ENCODE data around the gene WDR26.
"Not testable (repeated sequence)": the region's sequence is repeated elsewhere in the genome, so short reads cannot be mapped to it uniquely, and the experiment has no call there.

WDR26 gene

DNA sequence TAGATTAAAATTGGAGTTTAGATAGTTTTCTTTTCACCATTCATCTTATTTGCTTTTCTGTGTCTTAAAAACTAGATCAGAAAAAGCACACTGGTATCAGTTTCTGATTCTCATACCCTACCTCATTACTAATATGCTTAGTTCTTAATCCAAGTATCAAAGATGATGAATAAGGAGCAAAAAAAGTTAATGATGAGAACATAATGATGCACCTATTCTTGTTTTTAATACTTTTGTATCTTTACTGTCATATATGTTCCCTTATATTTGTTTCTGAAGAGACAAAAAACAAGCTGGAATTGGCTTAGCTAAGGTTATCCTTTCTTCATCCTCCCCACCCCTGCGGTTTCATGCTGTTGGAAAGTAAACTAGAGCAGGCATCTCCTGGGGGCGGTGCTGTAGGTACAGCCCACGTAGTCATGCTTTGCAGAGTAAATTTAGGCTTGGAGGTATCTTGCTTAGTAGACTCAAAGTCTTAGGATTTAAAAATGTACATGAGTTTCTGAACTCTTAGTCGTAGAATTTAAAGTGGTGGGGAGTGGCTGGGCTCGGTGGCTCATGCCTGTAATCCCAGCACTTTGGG lies 61.5 kb downstream of the WDR26 start:
- H3K36me3 ChIP-seq (ENCODE audit: control insufficient read depth, insufficient read depth, low read length), result peaks cover 91% of the 10 kb centered on the region
- no peaks in the 10 kb centered on the region for H3K27me3 ChIP-seq (ENCODE audit: control insufficient read depth, insufficient read depth, low read length)
- no peak overlapping the region for H3K4me3 ChIP-seq (ENCODE audit: low read depth, low read length)
- no peak overlapping the region for H3K27ac ChIP-seq (ENCODE audit: low read depth, low read length)
- H3K4me1 ChIP-seq (ENCODE audit: control insufficient read depth, insufficient read depth, low read length), result no peaks in the 10 kb centered on the region
- H3K9me3 ChIP-seq (ENCODE audit: control insufficient read depth, insufficient read depth, low read depth, low read length), result no peaks in the 10 kb centered on the region
- no peak overlapping the region for H3K9ac ChIP-seq (ENCODE audit: low read length)

DNA sequence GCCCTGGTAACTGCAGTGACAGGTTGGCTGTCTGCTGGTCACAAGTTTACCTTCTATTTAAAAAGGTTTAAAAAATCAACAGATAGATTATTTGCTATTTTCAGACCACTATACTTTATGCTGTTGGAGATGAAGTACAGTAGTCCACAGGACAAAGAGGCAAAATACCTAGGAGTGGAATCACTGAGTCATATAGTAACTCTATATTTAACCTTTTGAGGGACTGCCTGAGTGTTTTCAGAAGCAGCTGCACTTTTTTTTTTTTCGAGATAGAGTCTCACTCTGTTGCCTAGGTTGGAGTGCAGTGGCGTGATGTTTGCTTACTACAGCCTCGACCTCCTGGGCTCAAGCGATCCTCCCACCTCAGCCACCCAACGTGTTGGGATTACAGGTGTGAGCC lies 66.2 kb downstream of the WDR26 start:
- Histone ChIP-seq H3K4me3 (ENCODE audit: low read depth, low read length) (no peak overlapping the region), H3K9me3 (ENCODE audit: control insufficient read depth, insufficient read depth, low read depth, low read length) (no peaks in the 10 kb centered on the region), H3K36me3 (ENCODE audit: control insufficient read depth, insufficient read depth, low read length) (peaks cover 87% of the 10 kb centered on the region), H3K27ac (ENCODE audit: low read depth, low read length) (no peak overlapping the region), H3K4me1 (ENCODE audit: control insufficient read depth, insufficient read depth, low read length) (no peaks in the 10 kb centered on the region), H3K27me3 (ENCODE audit: control insufficient read depth, insufficient read depth, low read length) (no peaks in the 10 kb centered on the region), H3K9ac (ENCODE audit: low read length) (no peak overlapping the region)

GRCh38 chr1:224359207-224359606 lies 75.4 kb downstream of the WDR26 start:
- Histone ChIP-seq H3K4me3 (ENCODE audit: low read depth, low read length) (peak overlapping the region; percentile 91), H3K36me3 (ENCODE audit: control insufficient read depth, insufficient read depth, low read length) (peaks cover 16% of the 10 kb centered on the region), H3K9me3 (ENCODE audit: control insufficient read depth, insufficient read depth, low read depth, low read length) (no peaks in the 10 kb centered on the region), H3K27ac (ENCODE audit: low read depth, low read length) (no peak overlapping the region), H3K9ac (ENCODE audit: low read length) (no peak overlapping the region), H3K27me3 (ENCODE audit: control insufficient read depth, insufficient read depth, low read length) (no peaks in the 10 kb centered on the region), H3K4me1 (ENCODE audit: control insufficient read depth, insufficient read depth, low read length) (peaks cover 20% of the 10 kb centered on the region)

GRCh38 chr1:224358237-224358636 lies 76.4 kb downstream of the WDR26 start:
- no peaks in the 10 kb centered on the region for H3K27me3 ChIP-seq (ENCODE audit: control insufficient read depth, insufficient read depth, low read length)
- H3K27ac ChIP-seq (ENCODE audit: low read depth, low read length), result 0 out of 2 replicates have a peak overlapping the region, but pooled peaks have one; percentile 75
- peaks cover 20% of the 10 kb centered on the region for H3K4me1 ChIP-seq (ENCODE audit: control insufficient read depth, insufficient read depth, low read length)
- peak overlapping the region; percentile 90 for H3K9ac ChIP-seq (ENCODE audit: low read length)
- H3K9me3 ChIP-seq (ENCODE audit: control insufficient read depth, insufficient read depth, low read depth, low read length), result no peaks in the 10 kb centered on the region
- H3K36me3 ChIP-seq (ENCODE audit: control insufficient read depth, insufficient read depth, low read length), result peaks cover 9% of the 10 kb centered on the region; the same call in 1 of the 2 replicates
- peak overlapping the region; percentile 91 for H3K4me3 ChIP-seq (ENCODE audit: low read depth, low read length)

GRCh38 chr1:224357626-224358124 lies 76.9 kb downstream of the WDR26 start:
- H3K4me3 ChIP-seq (ENCODE audit: low read depth, low read length), result peak overlapping the region; percentile 91
- peak overlapping the region; percentile 90 for H3K9ac ChIP-seq (ENCODE audit: low read length)
- H3K4me1 ChIP-seq (ENCODE audit: control insufficient read depth, insufficient read depth, low read length), result peaks cover 20% of the 10 kb centered on the region
- H3K27me3 ChIP-seq (ENCODE audit: control insufficient read depth, insufficient read depth, low read length), result no peaks in the 10 kb centered on the region
- H3K36me3 ChIP-seq (ENCODE audit: control insufficient read depth, insufficient read depth, low read length), result peaks cover 9% of the 10 kb centered on the region; the same call in 1 of the 2 replicates
- H3K27ac ChIP-seq (ENCODE audit: low read depth, low read length), result peak overlapping the region; percentile 75; the same call in 1 of the 2 replicates
- 0 out of 2 replicates have a peak, but pooled peaks cover 3% of the 10 kb centered on the region for H3K9me3 ChIP-seq (ENCODE audit: control insufficient read depth, insufficient read depth, low read depth, low read length)

DNA sequence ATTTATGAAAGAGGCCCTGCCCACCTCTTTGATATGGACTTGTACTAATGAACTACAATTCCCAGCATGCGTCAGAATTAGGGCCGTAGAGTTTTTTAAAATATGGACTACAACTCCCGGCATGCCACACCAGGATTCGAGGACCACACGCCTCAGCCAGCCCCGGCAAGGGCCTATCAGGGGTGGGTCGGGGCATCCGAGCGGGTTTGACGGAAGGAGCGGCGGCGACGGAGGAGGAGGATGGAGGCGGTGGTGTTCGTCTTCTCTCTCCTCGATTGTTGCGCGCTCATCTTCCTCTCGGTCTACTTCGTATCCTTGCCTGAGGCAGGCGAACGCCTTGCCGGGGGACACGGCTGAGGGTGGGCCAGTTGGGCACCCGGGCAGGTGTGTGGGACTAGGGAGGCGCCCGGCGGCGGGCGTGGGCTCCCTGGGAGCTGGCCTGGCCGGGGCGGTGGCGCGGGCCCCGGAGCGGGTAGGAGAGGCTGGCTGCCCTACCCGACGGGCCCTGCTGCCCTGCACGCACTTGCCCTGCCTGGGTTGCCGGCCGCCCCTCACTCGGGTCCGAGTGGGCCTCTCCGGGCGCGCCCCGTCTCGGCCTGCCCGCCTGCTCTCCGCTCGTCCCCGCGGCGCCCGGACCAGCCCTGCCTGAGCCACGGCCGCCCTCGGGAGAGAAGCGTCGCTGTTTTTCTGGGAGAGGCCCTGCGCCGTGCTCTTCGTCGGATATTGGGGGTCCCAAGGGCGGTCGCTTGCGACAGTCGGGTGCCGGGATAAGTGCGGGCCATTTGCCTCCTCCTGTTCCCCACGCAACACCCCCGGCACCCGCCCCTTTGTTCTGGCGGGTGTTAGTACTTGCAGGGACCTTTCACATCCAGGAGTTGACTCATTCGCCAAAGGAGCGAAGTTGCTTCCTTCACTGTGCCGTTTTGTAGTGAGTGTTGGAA lies 77.6 kb downstream of the WDR26 start, which contains the start of gene CNIH4:
Gene CNIH4, plus strand, starts transcription at position 195 of the 941 bp plus-strand sequence. Its CDS starts 46 bp downstream, at position 241.
- Histone ChIP-seq H3K4me1 (ENCODE audit: control insufficient read depth, insufficient read depth, low read length) (peaks cover 20% of the 10 kb centered on the region), H3K9ac (ENCODE audit: low read length) (peak within 1 kb of the TSS; percentile 90), H3K9me3 (ENCODE audit: control insufficient read depth, insufficient read depth, low read depth, low read length) (peaks cover 4% of the 10 kb centered on the region; the same call in 1 of the 2 replicates), H3K27ac (ENCODE audit: low read depth, low read length) (peak within 1 kb of the TSS; percentile 75; the same call in 1 of the 2 replicates), H3K4me3 (ENCODE audit: low read depth, low read length) (peak within 1 kb of the TSS; percentile 91), H3K27me3 (ENCODE audit: control insufficient read depth, insufficient read depth, low read length) (no peaks in the 10 kb centered on the region), H3K36me3 (ENCODE audit: control insufficient read depth, insufficient read depth, low read length) (peaks cover 9% of the 10 kb centered on the region; the same call in 1 of the 2 replicates)

DNA sequence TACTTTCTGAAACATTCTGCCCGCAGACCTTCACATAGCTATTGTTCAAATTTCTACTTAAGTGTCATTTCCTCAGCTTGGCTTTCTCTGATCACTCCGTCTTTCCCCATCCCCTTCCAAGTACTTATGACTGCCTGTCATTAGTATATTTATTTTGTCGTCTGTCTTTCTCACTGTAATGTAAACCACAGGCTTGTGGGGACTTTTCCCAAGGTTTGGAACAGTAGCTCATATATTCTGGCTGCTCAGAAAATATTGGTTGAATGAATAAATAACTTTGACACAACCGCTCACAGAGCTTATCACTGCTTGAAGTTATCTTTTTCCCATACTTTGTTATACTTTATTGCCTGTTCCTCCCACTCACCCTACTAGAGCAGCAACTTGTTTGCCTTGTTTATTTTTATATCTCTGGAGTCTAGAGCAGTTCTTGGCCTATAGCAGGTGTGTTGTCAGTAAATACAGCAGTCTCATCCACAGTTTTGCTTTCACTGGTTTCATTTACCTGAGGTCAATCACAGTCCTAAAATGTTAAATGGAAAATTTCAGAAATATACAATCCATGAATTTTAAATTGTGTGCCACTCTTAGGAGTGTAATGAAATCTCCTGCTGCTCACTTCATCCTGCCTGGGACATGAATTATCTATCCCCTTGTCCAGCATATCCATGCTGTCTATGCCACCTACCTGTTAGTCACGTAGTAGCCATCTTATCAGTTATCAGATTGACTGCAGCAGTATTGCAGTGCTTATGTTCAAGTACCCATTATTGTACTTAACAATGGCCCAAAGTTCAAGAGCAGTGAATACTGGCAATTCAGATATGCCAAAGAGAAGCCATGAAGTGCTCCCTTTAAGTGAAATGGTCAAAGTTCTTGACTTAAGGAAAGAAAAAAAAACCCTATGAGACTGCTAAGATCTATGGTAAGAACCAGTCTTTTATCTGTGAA lies 80.3 kb downstream of the WDR26 start:
- no peak overlapping the region for H3K27ac ChIP-seq (ENCODE audit: low read depth, low read length)
- H3K36me3 ChIP-seq (ENCODE audit: control insufficient read depth, insufficient read depth, low read length), result no peaks in the 10 kb centered on the region
- no peak overlapping the region for H3K9ac ChIP-seq (ENCODE audit: low read length)
- H3K27me3 ChIP-seq (ENCODE audit: control insufficient read depth, insufficient read depth, low read length), result no peaks in the 10 kb centered on the region
- peaks cover 16% of the 10 kb centered on the region for H3K9me3 ChIP-seq (ENCODE audit: control insufficient read depth, insufficient read depth, low read depth, low read length)
- H3K4me1 ChIP-seq (ENCODE audit: control insufficient read depth, insufficient read depth, low read length), result peaks cover 16% of the 10 kb centered on the region
- H3K4me3 ChIP-seq (ENCODE audit: low read depth, low read length), result no peak overlapping the region

DNA sequence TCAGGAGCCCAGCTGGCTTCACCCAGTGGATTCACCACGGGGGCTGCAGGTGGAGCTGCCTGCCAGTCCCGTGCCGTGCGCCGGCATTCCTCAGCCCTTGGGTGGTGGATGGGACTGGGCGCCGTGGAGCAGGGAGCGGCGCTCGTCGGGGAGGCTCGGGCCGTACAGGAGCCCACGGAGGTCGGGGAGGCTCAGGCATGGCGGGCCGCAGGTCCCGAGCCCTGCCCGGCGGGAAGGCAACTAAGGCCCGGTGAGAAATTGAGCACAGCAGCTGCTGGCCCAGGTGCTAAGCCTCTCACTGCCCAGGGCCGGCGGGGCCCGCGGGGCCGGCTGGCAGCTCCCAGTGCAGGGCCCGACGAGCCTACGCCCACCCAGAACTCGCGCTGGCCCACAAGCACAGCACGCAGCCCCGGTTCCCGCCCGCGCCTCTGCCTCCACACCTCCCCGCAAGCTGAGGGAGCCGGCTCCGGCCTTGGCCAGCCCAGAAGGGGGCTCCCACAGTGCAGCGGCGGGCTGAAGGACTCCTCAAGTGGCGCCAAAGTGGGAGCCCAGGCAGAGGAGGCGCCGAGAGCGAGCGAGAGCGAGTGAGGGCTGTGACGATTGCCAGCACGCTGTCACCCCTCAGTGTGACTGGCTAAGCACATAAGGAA lies 82.0 kb downstream of the WDR26 start:
- peaks cover 19% of the 10 kb centered on the region for H3K9me3 ChIP-seq (ENCODE audit: control insufficient read depth, insufficient read depth, low read depth, low read length)
- H3K4me1 ChIP-seq (ENCODE audit: control insufficient read depth, insufficient read depth, low read length), result not testable (repeated sequence)

DNA sequence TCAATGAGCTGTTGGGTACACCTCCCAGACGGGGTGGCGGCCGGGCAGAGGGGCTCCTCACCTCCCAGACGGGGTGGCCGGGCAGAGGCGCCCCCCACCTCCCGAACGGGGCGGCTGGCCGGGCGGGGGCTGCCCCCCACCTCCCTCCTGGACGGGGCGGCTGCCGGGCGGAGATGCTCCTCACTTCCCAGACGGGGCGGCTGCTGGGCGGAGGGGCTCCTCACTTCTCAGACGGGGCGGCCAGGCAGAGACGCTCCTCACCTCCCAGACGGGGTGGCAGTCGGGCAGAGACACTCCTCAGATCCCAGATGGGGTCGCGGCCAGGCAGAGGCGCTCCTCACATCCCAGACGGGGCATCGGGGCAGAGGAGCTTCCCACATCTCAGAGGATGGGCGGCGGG lies 84.9 kb downstream of the WDR26 start:
- H3K27ac ChIP-seq (ENCODE audit: low read depth, low read length); H3K4me1 ChIP-seq (ENCODE audit: control insufficient read depth, insufficient read depth, low read length); H3K36me3 ChIP-seq (ENCODE audit: control insufficient read depth, insufficient read depth, low read length); H3K27me3 ChIP-seq (ENCODE audit: control insufficient read depth, insufficient read depth, low read length); H3K4me3 ChIP-seq (ENCODE audit: low read depth, low read length); H3K9ac ChIP-seq (ENCODE audit: low read length): not testable (repeated sequence)
- peaks cover 19% of the 10 kb centered on the region for H3K9me3 ChIP-seq (ENCODE audit: control insufficient read depth, insufficient read depth, low read depth, low read length)

More for the DNA sequence above, 82.0 kb downstream of the WDR26 start:
- not testable (repeated sequence) for H3K4me3 ChIP-seq (ENCODE audit: low read depth, low read length); H3K36me3 ChIP-seq (ENCODE audit: control insufficient read depth, insufficient read depth, low read length); H3K9ac ChIP-seq (ENCODE audit: low read length); H3K27me3 ChIP-seq (ENCODE audit: control insufficient read depth, insufficient read depth, low read length); H3K27ac ChIP-seq (ENCODE audit: low read depth, low read length)

DNA sequence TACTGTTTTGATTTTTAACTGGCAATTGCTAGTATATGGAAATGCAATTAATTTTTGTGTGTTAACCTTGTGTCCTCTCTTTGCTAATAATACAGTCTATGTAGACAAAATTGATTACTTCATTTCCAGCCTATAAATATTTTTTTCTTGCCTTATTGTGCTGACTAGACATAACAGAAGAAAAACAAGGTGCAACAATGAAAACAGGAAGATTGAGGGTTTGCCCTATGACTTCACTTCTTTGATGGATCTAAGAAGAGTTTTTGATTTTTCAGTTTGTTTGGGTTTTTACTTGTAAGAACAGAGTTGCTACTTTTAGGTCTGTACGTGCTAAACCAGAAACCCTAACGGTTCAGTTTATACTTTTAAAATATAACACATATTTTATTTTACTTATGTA lies 86.5 kb downstream of the WDR26 start:
- H3K36me3 ChIP-seq (ENCODE audit: control insufficient read depth, insufficient read depth, low read length), result no peaks in the 10 kb centered on the region
- H3K4me3 ChIP-seq (ENCODE audit: low read depth, low read length), result no peak overlapping the region
- no peak overlapping the region for H3K9ac ChIP-seq (ENCODE audit: low read length)
- no peaks in the 10 kb centered on the region for H3K4me1 ChIP-seq (ENCODE audit: control insufficient read depth, insufficient read depth, low read length)
- H3K27ac ChIP-seq (ENCODE audit: low read depth, low read length), result no peak overlapping the region
- no peaks in the 10 kb centered on the region for H3K27me3 ChIP-seq (ENCODE audit: control insufficient read depth, insufficient read depth, low read length)
- H3K9me3 ChIP-seq (ENCODE audit: control insufficient read depth, insufficient read depth, low read depth, low read length), result peaks cover 34% of the 10 kb centered on the region
